Esophagus squamous epithelium (tissue), 4 donors: Measurements from ENCODE around the gene RGS2.

Source experiments
- CTCF ChIP-seq, 6 experiments: fragments of 450-650 bp in 4 of 6; fragments of 200-600 bp in 2 of 6; sonication (generic) in 2 of 6; IDR thresholded peaks; one replicate each; pipeline ENCODE4 v1.5.1; 2016 to 2019; ENCODE audit warnings: antibody characterized with exemption in 6 of 6, mild to moderate bottlenecking in 4 of 6, moderate library complexity in 4 of 6
- POLR2A ChIP-seq, 4 donors: fragments of 450-650 bp; IDR thresholded peaks; one replicate each; pipeline ENCODE4 v1.6.1; 2017; ENCODE audit warnings: antibody characterized with exemption in 4 of 4, mild to moderate bottlenecking in 4 of 4, moderate library complexity in 3 of 4

GRCh38 chr1:192763756-192764155 is 45.1 kb upstream of the RGS2 start:
- TF ChIP-seq POLR2A (IDR thresholded peaks at IDR 0.05) (no peak), CTCF (IDR thresholded peaks at IDR 0.05) (no peak)
